WTC11 (cell line): Measurements from ENCODE around the gene GPR89B. TPM values are rescaled to one million over a fixed set of nuclear protein-coding genes. Genes with fewer than 3 reads are reported as not detected.
"Not testable (repeated sequence)": the region's sequence is repeated elsewhere in the genome, so short reads cannot be mapped to it uniquely, and the experiment has no call there.

Experiments
- ATAC-seq: fragments of 200-7000 bp; cut with Tn5 transposase; 2 replicates; pipeline ENCODE4 v1.10.0; 2021; ENCODE audit warnings: mild to moderate bottlenecking, moderate library complexity
- CTCF ChIA-PET: fragments of 300-600 bp; sonication (Branson Sonifier 250); formaldehyde crosslinking; loops from one replicate; lab custom pipeline; 2021; ENCODE audit warnings: antibody characterized with exemption; lab: Charles Lee
- POLR2A ChIA-PET: fragments of 350-600 bp; sonication (Branson Sonifier 250); formaldehyde crosslinking; loops from one replicate; lab custom pipeline; 2021; ENCODE audit warnings: antibody characterized with exemption; lab: Charles Lee
- DNase-seq: peaks from one replicate; pipeline ENCODE4 v3.0.0; 2021; ENCODE audit warnings: low spot score
- H3K27ac Mint-ChIP-seq: 2 replicates; pipeline ENCODE4 v1.8.0; 2021; ENCODE audit warnings: mixed read lengths
- H3K27me3 Mint-ChIP-seq: 2 replicates; pipeline ENCODE4 v1.8.0; 2021; ENCODE audit warnings: low read depth, mild to moderate bottlenecking, moderate library complexity, mixed read lengths
- H3K36me3 Mint-ChIP-seq: 2 replicates; pipeline ENCODE4 v1.8.0; 2021; ENCODE audit warnings: mixed read lengths
- H3K4me1 Mint-ChIP-seq: 2 replicates; pipeline ENCODE4 v1.8.0; 2022; ENCODE audit warnings: mixed read lengths
- H3K4me3 Mint-ChIP-seq: 2 replicates; pipeline ENCODE4 v1.8.0; 2021; ENCODE audit warnings: mild to moderate bottlenecking, moderate library complexity, mixed read lengths
- H3K9me3 Mint-ChIP-seq: 2 replicates; pipeline ENCODE4 v1.8.0; 2021; ENCODE audit warnings: mixed read lengths
- total RNA-seq: library from RNA; stranded (reverse); gene quantifications from 3 replicates; pipeline ENCODE4 v1.2.3, GENCODE V29; 2021

GPR89B gene
- total RNA-seq, 1 experiment from 2014 or later, result 16.3 TPM

- DNase-seq, ATAC-seq, H3K36me3 Mint-ChIP-seq, H3K9me3 Mint-ChIP-seq, CTCF ChIA-PET, POLR2A ChIA-PET, H3K4me1 Mint-ChIP-seq, H3K27me3 Mint-ChIP-seq, H3K27ac Mint-ChIP-seq, H3K4me3 Mint-ChIP-seq: not testable (repeated sequence)
Measured at GRCh38 chr1:147958906-147959305, 30.7 kb downstream of the GPR89B start.

GRCh38 chr1:147959680-147960079 lies 31.5 kb downstream of the GPR89B start:
- H3K4me1 Mint-ChIP-seq, H3K4me3 Mint-ChIP-seq, ATAC-seq, CTCF ChIA-PET, DNase-seq, H3K27me3 Mint-ChIP-seq, POLR2A ChIA-PET, H3K9me3 Mint-ChIP-seq, H3K36me3 Mint-ChIP-seq, H3K27ac Mint-ChIP-seq: not testable (repeated sequence)

- H3K27ac Mint-ChIP-seq, H3K4me3 Mint-ChIP-seq, DNase-seq, H3K36me3 Mint-ChIP-seq, H3K4me1 Mint-ChIP-seq, H3K27me3 Mint-ChIP-seq, POLR2A ChIA-PET, ATAC-seq, H3K9me3 Mint-ChIP-seq, CTCF ChIA-PET: not testable (repeated sequence)
Measured at GRCh38 chr1:147964575-147964974, 36.4 kb downstream of the GPR89B start.

GRCh38 chr1:147966657-147967056 lies 38.4 kb downstream of the GPR89B start:
- H3K4me3 Mint-ChIP-seq, H3K27me3 Mint-ChIP-seq, H3K9me3 Mint-ChIP-seq, CTCF ChIA-PET, H3K36me3 Mint-ChIP-seq, H3K27ac Mint-ChIP-seq, DNase-seq, H3K4me1 Mint-ChIP-seq, POLR2A ChIA-PET, ATAC-seq: not testable (repeated sequence)

- H3K4me3 Mint-ChIP-seq, H3K27ac Mint-ChIP-seq, H3K27me3 Mint-ChIP-seq, H3K9me3 Mint-ChIP-seq, DNase-seq, POLR2A ChIA-PET, H3K36me3 Mint-ChIP-seq, ATAC-seq, H3K4me1 Mint-ChIP-seq, CTCF ChIA-PET: not testable (repeated sequence)
Measured at GRCh38 chr1:147978896-147979651, 50.9 kb downstream of the GPR89B start.

GRCh38 chr1:147985374-147985773 lies 57.2 kb downstream of the GPR89B start:
- DNase-seq, H3K4me1 Mint-ChIP-seq, H3K27me3 Mint-ChIP-seq, H3K9me3 Mint-ChIP-seq, H3K36me3 Mint-ChIP-seq, H3K4me3 Mint-ChIP-seq, POLR2A ChIA-PET, H3K27ac Mint-ChIP-seq, CTCF ChIA-PET, ATAC-seq: not testable (repeated sequence)

- CTCF ChIA-PET, H3K9me3 Mint-ChIP-seq, ATAC-seq: not testable (repeated sequence)
Measured at GRCh38 chr1:147987893-147988292, 59.7 kb downstream of the GPR89B start.

GRCh38 chr1:147992916-147993315 lies 64.7 kb downstream of the GPR89B start:
- H3K36me3 Mint-ChIP-seq, H3K4me3 Mint-ChIP-seq, DNase-seq, H3K4me1 Mint-ChIP-seq, H3K27ac Mint-ChIP-seq, ATAC-seq, H3K27me3 Mint-ChIP-seq, CTCF ChIA-PET, H3K9me3 Mint-ChIP-seq, POLR2A ChIA-PET: not testable (repeated sequence)

More at GRCh38 chr1:147987893-147988292, 59.7 kb downstream of the GPR89B start:
- H3K27ac Mint-ChIP-seq, H3K27me3 Mint-ChIP-seq, DNase-seq, H3K4me3 Mint-ChIP-seq, H3K4me1 Mint-ChIP-seq, POLR2A ChIA-PET, H3K36me3 Mint-ChIP-seq: not testable (repeated sequence)

GRCh38 chr1:147993400-147993799 lies 65.2 kb downstream of the GPR89B start:
- H3K9me3 Mint-ChIP-seq, H3K4me3 Mint-ChIP-seq, DNase-seq, H3K27ac Mint-ChIP-seq, H3K27me3 Mint-ChIP-seq, CTCF ChIA-PET, POLR2A ChIA-PET, ATAC-seq, H3K36me3 Mint-ChIP-seq, H3K4me1 Mint-ChIP-seq: not testable (repeated sequence)

- POLR2A ChIA-PET, H3K27ac Mint-ChIP-seq, DNase-seq, H3K4me1 Mint-ChIP-seq, ATAC-seq, H3K27me3 Mint-ChIP-seq, H3K4me3 Mint-ChIP-seq, H3K36me3 Mint-ChIP-seq, CTCF ChIA-PET, H3K9me3 Mint-ChIP-seq: not testable (repeated sequence)
Measured at GRCh38 chr1:147993825-147994615, 65.8 kb downstream of the GPR89B start.

GRCh38 chr1:147996088-147996487 lies 67.9 kb downstream of the GPR89B start:
- POLR2A ChIA-PET, ATAC-seq, H3K4me1 Mint-ChIP-seq, CTCF ChIA-PET, DNase-seq, H3K27me3 Mint-ChIP-seq, H3K9me3 Mint-ChIP-seq, H3K27ac Mint-ChIP-seq, H3K4me3 Mint-ChIP-seq, H3K36me3 Mint-ChIP-seq: not testable (repeated sequence)

- H3K9me3 Mint-ChIP-seq, H3K36me3 Mint-ChIP-seq, H3K4me3 Mint-ChIP-seq, DNase-seq, H3K27ac Mint-ChIP-seq, ATAC-seq, CTCF ChIA-PET, H3K27me3 Mint-ChIP-seq, POLR2A ChIA-PET: not testable (repeated sequence)
- peaks cover 24% of the 10 kb centered on the region for H3K4me1 Mint-ChIP-seq
Measured at GRCh38 chr1:148007724-148008123, 79.5 kb downstream of the GPR89B start.
